ENCODE results near the gene GRK2. TPM values are rescaled to one million over a fixed set of nuclear protein-coding genes. Genes with fewer than 3 reads are reported as not detected.

GRK2 gene
- total and polyA plus RNA-seq, 2 of the 13 experiments (the other 11 are each of a cell fraction or from before 2014, with no cell fraction given) = 31.3 to 42.4 TPM

DNA sequence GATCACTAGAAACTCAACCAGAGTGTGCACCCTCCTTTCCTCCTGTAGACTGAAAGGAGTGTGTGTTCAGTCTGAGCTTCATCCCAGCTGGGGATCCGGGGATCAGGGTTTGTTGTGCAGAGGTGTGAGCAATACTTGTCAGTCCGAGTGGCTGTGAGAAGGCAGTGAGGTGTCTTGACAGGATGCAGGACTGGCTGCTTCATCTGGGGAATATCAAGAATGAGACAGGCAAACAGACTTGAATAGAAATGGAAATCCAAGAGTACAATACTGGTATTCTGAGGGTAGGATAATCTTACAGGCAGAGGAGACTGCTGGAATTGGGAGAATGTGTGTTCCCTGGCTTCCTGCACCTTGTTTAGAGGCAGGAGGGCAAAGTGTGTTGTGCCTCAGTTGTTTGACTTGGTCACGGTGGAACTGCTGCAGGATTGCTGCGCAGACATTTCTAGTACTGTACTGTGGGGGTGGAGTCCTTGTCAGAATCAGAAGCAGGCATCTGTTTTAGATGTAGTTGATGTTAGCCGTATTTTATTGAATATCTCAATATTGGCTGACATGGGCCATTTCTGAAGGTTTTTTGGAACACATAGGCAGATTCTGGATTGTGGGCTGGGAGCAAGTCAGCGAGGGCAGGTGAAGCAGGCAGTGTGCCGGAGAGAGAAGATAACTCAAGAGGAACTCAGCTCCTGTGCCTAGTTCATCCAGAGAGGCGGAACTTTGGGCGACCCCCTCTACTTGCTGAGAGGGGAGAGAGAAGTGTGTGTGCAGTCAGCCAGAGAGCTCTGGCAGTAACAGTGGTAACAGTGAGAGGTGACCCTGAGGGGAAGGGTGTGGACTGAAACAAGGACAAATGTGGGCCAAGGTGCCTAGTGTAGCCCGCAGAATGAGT lies 27.1 kb upstream of the GRK2 start (continued):
- no peak for TF ChIP-seq AHDC1 (CRISPR knock-in tag; IDR thresholded peaks at IDR 0.05; ENCODE audit: borderline replicate concordance)
- TF ChIP-seq ARNT2 (CRISPR knock-in tag; IDR thresholded peaks at IDR 0.05; ENCODE audit: low read depth) = 0 out of 2 replicates have a peak, but pooled peaks have one; percentile 11
- TF ChIP-seq ZFP82 (CRISPR knock-in tag; IDR thresholded peaks at IDR 0.05; ENCODE audit: borderline replicate concordance) = 0 out of 2 replicates have a peak, but pooled peaks have one; percentile 11
- TF ChIP-seq KDM1A (CRISPR knock-in tag; IDR thresholded peaks at IDR 0.05) = no peak
- TF ChIP-seq ZNF12 (CRISPR knock-in tag; IDR thresholded peaks at IDR 0.05) = no peak
- TF ChIP-seq, protein P1, sequence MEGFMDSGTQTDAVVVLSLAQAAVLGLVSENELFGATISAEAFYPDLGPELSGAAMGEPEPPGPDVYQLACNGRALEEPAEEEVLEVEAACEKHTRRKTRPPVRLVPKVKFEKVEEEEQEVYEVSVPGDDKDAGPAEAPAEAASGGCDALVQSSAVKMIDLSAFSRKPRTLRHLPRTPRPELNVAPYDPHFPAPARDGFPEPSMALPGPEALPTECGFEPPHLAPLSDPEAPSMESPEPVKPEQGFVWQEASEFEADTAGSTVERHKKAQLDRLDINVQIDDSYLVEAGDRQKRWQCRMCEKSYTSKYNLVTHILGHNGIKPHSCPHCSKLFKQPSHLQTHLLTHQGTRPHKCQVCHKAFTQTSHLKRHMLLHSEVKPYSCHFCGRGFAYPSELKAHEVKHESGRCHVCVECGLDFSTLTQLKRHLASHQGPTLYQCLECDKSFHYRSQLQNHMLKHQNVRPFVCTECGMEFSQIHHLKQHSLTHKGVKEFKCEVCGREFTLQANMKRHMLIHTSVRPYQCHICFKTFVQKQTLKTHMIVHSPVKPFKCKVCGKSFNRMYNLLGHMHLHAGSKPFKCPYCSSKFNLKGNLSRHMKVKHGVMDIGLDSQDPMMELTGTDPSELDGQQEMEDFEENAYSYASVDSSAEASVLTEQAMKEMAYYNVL (CRISPR knock-in tag; IDR thresholded peaks at IDR 0.05; ENCODE audit: borderline replicate concordance) = 0 out of 2 replicates have a peak, but pooled peaks have one; percentile 3
- TF ChIP-seq TP53 (CRISPR knock-in tag; conservative IDR thresholded peaks at IDR 0.05) = no peak
- TF ChIP-seq ZNF318 (CRISPR knock-in tag; IDR thresholded peaks at IDR 0.05) = no peak
- TF ChIP-seq, protein P2, sequence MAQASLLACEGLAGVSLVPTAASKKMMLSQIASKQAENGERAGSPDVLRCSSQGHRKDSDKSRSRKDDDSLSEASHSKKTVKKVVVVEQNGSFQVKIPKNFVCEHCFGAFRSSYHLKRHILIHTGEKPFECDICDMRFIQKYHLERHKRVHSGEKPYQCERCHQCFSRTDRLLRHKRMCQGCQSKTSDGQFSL (CRISPR knock-in tag; IDR thresholded peaks at IDR 0.05) = no peak

All from HepG2 (cell line).